Measurements from ENCODE around the gene CUL7. TPM values are rescaled to one million over a fixed set of nuclear protein-coding genes. Genes with fewer than 3 reads are reported as not detected.

The CUL7 gene
- total and polyA plus RNA-seq, 10 of the 15 experiments (the other 5 are each of a cell fraction or from before 2014, with no cell fraction given), result 0.66 to 18.4 (median 10.9) TPM

DNA sequence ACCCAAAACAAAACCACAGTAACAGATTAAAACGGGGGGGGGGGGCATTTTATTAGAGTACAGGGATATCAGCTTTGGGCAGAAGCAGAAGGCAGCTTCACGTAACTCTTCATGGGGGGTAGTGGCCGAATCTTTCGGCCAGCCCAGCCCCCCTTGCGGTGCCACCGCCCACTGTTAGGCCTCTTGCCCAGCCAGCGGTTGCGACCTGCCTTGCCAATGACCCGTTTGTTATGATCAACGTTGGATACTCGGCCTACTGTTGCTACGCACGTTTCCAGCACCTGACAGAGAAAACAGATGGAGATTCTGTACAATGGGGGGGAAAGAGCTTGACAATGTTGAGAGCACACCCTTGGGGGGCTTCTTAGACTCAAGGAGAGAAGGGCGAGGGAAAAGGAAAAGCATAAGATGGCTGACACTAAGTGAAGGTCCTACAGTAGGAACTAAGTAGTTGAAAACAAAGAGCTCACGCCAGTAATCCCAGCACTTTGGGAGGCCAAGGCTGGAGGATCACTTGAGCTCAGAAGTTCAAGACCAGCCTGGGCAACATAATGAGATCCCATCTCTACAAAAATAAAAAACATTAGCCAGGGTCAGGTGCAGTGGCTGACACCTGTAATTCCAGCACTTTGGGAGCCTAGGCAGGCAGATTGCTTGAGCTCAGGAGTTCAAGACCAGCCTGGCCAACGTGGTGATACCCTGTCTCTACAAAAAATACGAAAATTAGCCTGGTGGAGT lies 724 bp upstream of the CUL7 start (continued):
- 0 out of 2 replicates have a peak, but pooled peaks have one; percentile 26 for TF ChIP-seq YBX1 (IDR thresholded peaks at IDR 0.05)
- peak; percentile 2 for TF ChIP-seq E2F8 (IDR thresholded peaks at IDR 0.05; ENCODE audit: low read depth, partially characterized antibody)
- TF ChIP-seq SMARCA5 (IDR thresholded peaks at IDR 0.05), result no peak
- no peak for TF ChIP-seq RB1 (IDR thresholded peaks at IDR 0.05; ENCODE audit: borderline replicate concordance)
- 0 out of 2 replicates have a peak, but pooled peaks have one; percentile 0 for TF ChIP-seq ATF7 (IDR thresholded peaks at IDR 0.05; ENCODE audit: low read depth)
- no peak for TF ChIP-seq CREM (IDR thresholded peaks at IDR 0.05; ENCODE audit: low read depth)
- TF ChIP-seq, protein P1, sequence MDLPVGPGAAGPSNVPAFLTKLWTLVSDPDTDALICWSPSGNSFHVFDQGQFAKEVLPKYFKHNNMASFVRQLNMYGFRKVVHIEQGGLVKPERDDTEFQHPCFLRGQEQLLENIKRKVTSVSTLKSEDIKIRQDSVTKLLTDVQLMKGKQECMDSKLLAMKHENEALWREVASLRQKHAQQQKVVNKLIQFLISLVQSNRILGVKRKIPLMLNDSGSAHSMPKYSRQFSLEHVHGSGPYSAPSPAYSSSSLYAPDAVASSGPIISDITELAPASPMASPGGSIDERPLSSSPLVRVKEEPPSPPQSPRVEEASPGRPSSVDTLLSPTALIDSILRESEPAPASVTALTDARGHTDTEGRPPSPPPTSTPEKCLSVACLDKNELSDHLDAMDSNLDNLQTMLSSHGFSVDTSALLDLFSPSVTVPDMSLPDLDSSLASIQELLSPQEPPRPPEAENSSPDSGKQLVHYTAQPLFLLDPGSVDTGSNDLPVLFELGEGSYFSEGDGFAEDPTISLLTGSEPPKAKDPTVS (IDR thresholded peaks at IDR 0.05; ENCODE audit: low read depth, low read length), result no peak
- TF ChIP-seq, protein P2, sequence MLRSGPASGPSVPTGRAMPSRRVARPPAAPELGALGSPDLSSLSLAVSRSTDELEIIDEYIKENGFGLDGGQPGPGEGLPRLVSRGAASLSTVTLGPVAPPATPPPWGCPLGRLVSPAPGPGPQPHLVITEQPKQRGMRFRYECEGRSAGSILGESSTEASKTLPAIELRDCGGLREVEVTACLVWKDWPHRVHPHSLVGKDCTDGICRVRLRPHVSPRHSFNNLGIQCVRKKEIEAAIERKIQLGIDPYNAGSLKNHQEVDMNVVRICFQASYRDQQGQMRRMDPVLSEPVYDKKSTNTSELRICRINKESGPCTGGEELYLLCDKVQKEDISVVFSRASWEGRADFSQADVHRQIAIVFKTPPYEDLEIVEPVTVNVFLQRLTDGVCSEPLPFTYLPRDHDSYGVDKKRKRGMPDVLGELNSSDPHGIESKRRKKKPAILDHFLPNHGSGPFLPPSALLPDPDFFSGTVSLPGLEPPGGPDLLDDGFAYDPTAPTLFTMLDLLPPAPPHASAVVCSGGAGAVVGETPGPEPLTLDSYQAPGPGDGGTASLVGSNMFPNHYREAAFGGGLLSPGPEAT (IDR thresholded peaks at IDR 0.05; ENCODE audit: low read depth), result no peak
- no peak for TF ChIP-seq RUNX3 (IDR thresholded peaks at IDR 0.05; ENCODE audit: low read length)

Measured in GM12878 (cell line).